ENCODE results near the gene XIRP2.

DNA sequence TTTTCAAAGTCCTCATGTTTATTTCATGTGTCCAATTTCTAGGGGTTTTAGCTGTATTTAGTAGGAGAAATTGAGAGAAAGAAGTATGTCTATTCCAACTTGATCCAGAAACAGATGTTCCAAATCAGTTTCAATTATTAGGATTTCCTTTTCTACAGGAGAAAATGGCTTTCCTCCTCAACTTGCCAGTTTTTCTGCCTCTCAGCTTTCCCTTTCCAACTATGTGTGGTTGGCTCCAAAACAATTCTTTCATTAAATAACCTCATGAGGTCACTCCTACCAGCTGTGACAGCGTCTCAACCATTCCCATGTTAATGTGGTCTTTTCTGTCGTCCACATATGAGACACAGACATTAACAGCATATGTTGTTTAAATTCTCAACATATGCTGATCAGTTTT is 13.1 kb downstream of the XIRP2 start:
- TF ChIP-seq, protein P1, sequence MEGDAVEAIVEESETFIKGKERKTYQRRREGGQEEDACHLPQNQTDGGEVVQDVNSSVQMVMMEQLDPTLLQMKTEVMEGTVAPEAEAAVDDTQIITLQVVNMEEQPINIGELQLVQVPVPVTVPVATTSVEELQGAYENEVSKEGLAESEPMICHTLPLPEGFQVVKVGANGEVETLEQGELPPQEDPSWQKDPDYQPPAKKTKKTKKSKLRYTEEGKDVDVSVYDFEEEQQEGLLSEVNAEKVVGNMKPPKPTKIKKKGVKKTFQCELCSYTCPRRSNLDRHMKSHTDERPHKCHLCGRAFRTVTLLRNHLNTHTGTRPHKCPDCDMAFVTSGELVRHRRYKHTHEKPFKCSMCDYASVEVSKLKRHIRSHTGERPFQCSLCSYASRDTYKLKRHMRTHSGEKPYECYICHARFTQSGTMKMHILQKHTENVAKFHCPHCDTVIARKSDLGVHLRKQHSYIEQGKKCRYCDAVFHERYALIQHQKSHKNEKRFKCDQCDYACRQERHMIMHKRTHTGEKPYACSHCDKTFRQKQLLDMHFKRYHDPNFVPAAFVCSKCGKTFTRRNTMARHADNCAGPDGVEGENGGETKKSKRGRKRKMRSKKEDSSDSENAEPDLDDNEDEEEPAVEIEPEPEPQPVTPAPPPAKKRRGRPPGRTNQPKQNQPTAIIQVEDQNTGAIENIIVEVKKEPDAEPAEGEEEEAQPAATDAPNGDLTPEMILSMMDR (IDR thresholded peaks at IDR 0.05) = no peak
- TF ChIP-seq POLR2A (IDR thresholded peaks at IDR 0.05) = no peak

Data from body of pancreas (tissue), 4 donors.